Measurements from ENCODE around the gene KCND2. TPM values are rescaled to one million over a fixed set of nuclear protein-coding genes. Genes with fewer than 3 reads are reported as not detected.

KCND2 gene
- total RNA-seq, 1 donor from 2014 or later = 1.2 TPM

DNA sequence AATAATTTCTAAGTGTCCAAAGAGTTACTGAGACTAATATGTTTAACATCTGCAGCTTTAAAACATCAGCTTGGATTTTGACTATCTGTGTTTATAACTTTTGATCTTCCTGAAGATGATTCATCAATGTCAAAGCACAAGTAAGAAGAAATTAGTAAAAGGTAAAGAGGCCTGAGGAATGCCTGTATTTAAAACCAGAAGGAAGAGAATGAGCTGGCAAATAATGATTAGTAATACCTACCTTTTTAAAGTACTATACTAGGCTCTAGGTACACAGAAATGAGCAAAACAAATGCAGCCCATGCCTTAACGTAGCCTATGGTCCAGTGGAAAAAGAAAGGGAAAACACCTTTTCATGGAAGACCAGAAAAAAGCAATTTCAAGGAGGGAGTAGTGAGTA, 158.0 kb downstream of the KCND2 start:
- TF ChIP-seq CTCF (IDR thresholded peaks at IDR 0.05; ENCODE audit: partially characterized antibody, unreplicated experiment) = no peak
- Mint-ChIP-seq H3K36me3 (ENCODE audit: unreplicated experiment) (no peaks in the 10 kb centered on the region), H3K27me3 (ENCODE audit: unreplicated experiment) (peaks cover 3% of the 10 kb centered on the region), H3K4me1 (ENCODE audit: low read depth, unreplicated experiment) (no peaks in the 10 kb centered on the region), H3K4me3 (ENCODE audit: unreplicated experiment) (no peak overlapping the region), H3K9me3 (ENCODE audit: unreplicated experiment) (no peaks in the 10 kb centered on the region), H3K27ac (ENCODE audit: unreplicated experiment) (no peak overlapping the region)
- no peak for DNase-seq

GRCh38 chr7:120436487-120437060, 163.6 kb downstream of the KCND2 start:
- no peak overlapping the region for H3K27ac Mint-ChIP-seq (ENCODE audit: unreplicated experiment)
- no peak for TF ChIP-seq CTCF (IDR thresholded peaks at IDR 0.05; ENCODE audit: partially characterized antibody, unreplicated experiment)
- no peaks in the 10 kb centered on the region for H3K36me3 Mint-ChIP-seq (ENCODE audit: unreplicated experiment)
- H3K9me3 Mint-ChIP-seq (ENCODE audit: unreplicated experiment) = no peaks in the 10 kb centered on the region
- H3K27me3 Mint-ChIP-seq (ENCODE audit: unreplicated experiment) = no peaks in the 10 kb centered on the region
- H3K4me3 Mint-ChIP-seq (ENCODE audit: unreplicated experiment) = no peak overlapping the region
- no peaks in the 10 kb centered on the region for H3K4me1 Mint-ChIP-seq (ENCODE audit: low read depth, unreplicated experiment)
- DNase-seq = no peak

DNA sequence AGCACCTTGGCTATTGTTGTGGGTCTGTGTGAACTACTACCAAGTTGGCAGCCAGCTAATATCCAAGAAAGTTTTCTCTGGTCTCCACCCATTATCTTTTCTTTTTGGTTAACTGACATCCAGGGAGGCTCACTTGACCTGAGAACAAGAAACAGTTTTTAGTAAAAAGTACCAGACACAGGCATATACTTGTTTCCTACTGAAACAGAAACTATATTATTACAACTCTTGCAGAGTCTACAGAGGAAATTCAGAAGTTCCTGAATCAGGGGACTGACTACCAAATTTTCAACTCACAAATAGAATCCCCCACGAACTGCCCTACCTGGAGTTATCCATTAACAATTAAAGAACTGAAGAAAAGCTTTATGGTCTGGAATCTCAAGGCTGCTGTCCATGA, 168.9 kb downstream of the KCND2 start:
- Mint-ChIP-seq H3K27me3 (ENCODE audit: unreplicated experiment) (no peaks in the 10 kb centered on the region), H3K27ac (ENCODE audit: unreplicated experiment) (no peak overlapping the region), H3K4me3 (ENCODE audit: unreplicated experiment) (no peak overlapping the region), H3K4me1 (ENCODE audit: low read depth, unreplicated experiment) (no peaks in the 10 kb centered on the region), H3K9me3 (ENCODE audit: unreplicated experiment) (no peaks in the 10 kb centered on the region), H3K36me3 (ENCODE audit: unreplicated experiment) (no peaks in the 10 kb centered on the region)
- no peak for TF ChIP-seq CTCF (IDR thresholded peaks at IDR 0.05; ENCODE audit: partially characterized antibody, unreplicated experiment)
- no peak for DNase-seq

DNA sequence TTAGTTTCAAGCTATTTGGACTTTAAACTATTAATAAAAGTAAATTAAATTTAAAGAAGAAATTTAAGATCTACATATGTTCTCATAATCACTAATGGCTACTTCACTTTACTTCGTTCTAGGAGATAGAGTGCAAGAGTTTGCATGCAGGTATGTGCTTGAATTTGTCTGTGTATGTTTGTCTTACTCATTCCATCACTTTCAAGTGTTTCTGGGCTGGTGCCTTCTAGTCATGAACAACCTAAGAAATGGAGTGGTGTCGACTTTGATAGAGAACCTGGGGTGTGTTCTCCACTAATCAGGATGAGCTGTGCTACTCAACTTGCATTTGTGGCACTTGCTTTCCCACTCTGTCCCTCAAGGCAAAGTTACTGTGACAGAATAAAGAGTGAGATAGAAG, 169.9 kb downstream of the KCND2 start:
- Mint-ChIP-seq H3K36me3 (ENCODE audit: unreplicated experiment) (no peaks in the 10 kb centered on the region), H3K4me1 (ENCODE audit: low read depth, unreplicated experiment) (no peaks in the 10 kb centered on the region), H3K27ac (ENCODE audit: unreplicated experiment) (no peak overlapping the region), H3K9me3 (ENCODE audit: unreplicated experiment) (no peaks in the 10 kb centered on the region), H3K4me3 (ENCODE audit: unreplicated experiment) (no peak overlapping the region), H3K27me3 (ENCODE audit: unreplicated experiment) (no peaks in the 10 kb centered on the region)
- no peak for TF ChIP-seq CTCF (IDR thresholded peaks at IDR 0.05; ENCODE audit: partially characterized antibody, unreplicated experiment)
- no peak for DNase-seq

- Mint-ChIP-seq H3K4me1 (ENCODE audit: low read depth, unreplicated experiment) (no peaks in the 10 kb centered on the region), H3K27me3 (ENCODE audit: unreplicated experiment) (no peaks in the 10 kb centered on the region), H3K36me3 (ENCODE audit: unreplicated experiment) (no peaks in the 10 kb centered on the region), H3K27ac (ENCODE audit: unreplicated experiment) (no peak overlapping the region), H3K9me3 (ENCODE audit: unreplicated experiment) (no peaks in the 10 kb centered on the region), H3K4me3 (ENCODE audit: unreplicated experiment) (no peak overlapping the region)
- no peak for TF ChIP-seq CTCF (IDR thresholded peaks at IDR 0.05; ENCODE audit: partially characterized antibody, unreplicated experiment)
- DNase-seq = no peak
These were observed 171.7 kb downstream of the KCND2 start for GRCh38 chr7:120444650-120445049.
